HG03064 (cell line): ENCODE measurements around the gene CRYL1.
A peak's percentile ranks its signal among the peaks of the same experiment; 100 is the strongest.

ENCODE experiments used
- ATAC-seq: cut with Tn5 transposase; IDR thresholded peaks from one replicate; pipeline ENCODE4 v1.9.1; 2021; ENCODE audit warnings: low read depth; ENCODE audit not compliant: unreplicated experiment

CRYL1 gene

GRCh38 chr13:20497006-20497775 lies 28.5 kb downstream of the CRYL1 start:
- ATAC-seq, result no peak

DNA sequence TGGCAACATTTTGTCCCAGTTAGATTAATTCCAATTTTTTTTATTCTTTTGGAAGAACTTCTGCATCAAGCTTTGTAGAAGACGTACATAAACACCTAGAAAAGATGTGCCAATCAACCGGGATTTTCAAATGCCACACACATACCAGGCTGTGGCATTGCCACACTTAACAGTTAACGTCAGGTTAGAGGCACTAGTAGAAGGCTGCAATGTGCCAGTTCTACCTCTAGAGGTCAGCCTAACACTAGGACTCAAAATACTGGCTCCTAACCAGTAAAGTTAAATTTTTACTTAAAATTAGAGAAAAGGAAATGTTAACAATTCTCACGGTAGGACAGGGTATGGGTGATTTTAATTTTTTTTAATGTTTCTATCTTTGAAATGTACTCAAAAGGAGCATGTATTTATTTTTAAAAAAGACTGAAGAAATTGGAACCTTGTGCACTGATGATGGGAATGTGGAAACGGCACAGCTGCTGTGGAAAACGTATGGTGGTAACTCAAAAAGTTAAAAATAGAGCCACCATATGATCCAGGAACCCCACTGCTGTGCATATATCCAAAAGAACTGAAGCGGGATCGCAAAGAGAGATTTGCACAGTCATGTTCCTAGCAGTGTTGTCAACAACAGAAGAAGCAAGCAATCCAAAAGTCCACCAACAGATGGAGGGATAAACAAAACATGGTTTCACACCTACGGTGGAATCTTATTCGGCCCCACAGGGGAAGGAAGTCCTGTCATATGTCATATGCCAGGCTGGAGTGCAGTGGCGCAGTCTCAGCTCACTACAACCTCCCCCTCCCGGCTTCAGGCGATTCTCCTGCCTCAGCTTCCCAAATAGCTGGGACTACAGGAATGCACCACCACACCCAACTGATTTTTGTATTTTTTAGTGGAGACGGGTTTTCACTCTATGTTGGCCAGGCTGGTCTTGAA lies 30.3 kb downstream of the CRYL1 start:
- ATAC-seq, result no peak

DNA sequence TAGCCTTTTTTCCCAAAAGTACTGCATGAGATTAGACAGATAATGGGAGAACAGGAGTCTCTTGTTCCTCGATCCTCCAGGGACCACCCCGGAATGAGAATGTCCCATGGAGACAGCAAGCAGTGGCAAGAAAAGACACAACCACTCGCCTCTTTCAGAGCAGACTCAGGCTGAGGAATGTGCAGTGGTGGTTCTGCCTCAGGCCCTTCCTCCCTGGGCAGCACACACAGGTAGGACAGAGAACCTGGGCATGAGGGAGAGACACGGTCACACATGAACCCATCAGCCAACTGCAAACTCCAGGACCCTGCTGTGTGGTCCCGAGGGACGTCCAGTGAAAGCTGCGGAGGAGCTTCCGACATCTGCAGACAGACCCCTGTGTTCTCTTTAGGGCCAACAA lies 31.0 kb downstream of the CRYL1 start:
- ATAC-seq, result no peak

DNA sequence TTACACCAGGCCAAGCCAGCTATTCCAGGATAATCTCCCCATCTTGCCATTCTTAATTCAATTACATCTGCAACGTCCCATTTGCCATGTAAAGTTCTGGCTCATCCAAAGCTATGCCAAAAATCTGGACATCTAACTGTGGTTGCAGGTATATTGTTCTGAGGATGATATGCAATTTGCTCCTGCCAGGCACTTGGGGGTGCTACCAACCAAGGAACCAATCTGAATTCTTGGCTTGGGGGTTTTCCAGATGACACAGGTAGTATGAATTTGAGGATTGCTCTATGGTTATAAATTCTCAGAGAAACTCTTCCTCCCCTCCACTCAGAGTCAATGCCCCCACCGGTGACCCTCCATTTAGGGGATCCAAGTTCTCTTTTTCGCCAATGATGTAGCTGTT lies 33.0 kb downstream of the CRYL1 start:
- no peak for ATAC-seq

GRCh38 chr13:20491926-20492435 lies 33.7 kb downstream of the CRYL1 start:
- no peak for ATAC-seq

DNA sequence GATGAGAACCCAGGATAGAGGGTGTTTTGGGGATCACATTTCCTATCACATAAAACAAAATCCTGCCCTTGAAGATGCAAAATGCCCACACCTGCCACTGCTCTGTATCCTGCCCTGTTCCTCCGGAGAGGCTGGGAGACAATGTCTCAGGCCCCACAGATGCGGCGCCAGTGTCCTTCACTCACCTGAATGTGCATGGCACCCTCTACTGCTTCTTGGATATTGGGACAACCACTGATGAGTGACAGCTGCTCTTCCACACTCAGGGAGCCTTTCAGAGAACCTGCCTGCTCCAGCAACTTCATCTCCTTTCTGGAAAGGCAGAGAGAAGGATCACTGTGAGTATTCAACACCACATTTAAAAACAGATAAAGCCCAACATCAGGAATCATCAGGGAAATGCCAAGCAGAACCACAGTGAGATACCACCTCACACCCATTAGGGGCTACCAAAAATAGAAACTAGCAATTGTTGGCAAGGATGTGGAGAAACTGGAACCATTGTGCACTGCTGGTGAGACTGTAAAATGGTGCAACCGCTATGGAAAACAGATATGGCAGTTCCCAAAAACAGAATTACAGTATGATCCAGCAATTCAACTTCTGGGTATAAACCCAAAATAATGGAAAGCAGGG lies 36.4 kb downstream of the CRYL1 start:
- no peak for ATAC-seq

GRCh38 chr13:20487927-20488326 lies 37.7 kb downstream of the CRYL1 start:
- ATAC-seq, result no peak

DNA sequence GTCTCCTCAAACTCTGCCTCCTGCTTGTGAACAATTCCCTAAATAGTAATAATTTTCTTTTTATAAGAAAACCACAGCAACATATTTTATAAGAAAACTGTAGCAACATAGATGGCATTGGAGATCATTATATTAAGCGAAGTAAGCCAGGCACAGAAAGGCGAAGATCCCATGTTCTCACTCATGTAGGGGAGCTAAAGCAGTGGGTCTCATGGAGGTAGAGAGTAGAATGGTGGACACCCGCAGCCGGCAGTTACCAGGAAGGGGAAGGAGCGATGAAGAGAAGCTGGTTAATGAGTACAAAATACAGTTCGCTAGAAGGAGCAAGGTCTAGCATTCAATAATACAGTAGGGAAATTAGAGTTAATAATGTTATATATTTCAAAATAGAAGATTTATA lies 42.9 kb downstream of the CRYL1 start:
- no peak for ATAC-seq

DNA sequence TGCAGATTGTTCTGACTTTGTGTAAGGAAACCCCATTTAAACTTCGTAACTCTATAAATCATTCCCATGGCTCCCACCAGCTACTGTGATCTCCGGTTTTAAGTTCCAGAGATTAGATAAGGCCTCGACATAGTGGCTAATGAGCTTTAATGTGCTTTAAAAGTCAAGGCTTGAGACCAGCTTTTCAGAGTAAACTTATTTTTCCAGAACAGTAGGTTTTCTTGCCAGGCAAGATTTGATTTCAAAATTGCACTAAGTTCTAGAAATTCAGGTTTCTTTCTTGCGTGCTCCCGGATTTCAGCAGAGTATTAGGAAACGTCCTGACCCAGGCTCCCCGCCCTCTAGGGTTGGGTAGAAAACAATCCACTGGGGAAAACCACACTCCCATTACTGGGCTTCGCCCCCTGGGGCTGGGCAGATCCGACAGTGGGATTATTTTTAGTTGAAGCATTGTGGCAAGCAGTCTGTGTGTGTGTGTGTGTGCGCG lies 43.3 kb downstream of the CRYL1 start:
- ATAC-seq, result no peak

GRCh38 chr13:20477394-20477793 lies 48.3 kb downstream of the CRYL1 start:
- ATAC-seq, result no peak

- peak; percentile 93 for ATAC-seq
Measured at GRCh38 chr13:20475927-20476691, 49.5 kb downstream of the CRYL1 start.

DNA sequence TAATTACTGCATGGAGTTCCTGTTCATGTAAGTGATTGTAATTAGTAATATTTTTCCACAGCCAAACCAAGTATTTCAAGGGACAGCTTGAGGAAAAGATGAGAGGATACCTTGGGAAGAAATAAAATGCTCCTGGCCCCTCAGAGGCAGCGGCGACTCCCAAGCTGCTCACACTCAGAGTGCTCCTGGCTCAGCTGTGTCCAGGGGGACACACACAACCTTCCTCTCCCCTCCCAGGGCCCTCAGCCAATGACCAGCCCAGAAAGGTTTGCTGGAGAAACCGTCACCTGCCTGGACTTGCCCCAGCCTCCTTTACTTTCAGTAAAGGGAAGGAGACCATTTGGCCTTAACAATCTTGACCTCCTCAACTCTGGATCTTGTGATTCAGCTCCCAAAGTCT lies 51.1 kb downstream of the CRYL1 start:
- ATAC-seq, result no peak

- ATAC-seq, result no peak
Measured at GRCh38 chr13:20473888-20474287, 51.8 kb downstream of the CRYL1 start.

GRCh38 chr13:20473139-20473538 lies 52.5 kb downstream of the CRYL1 start:
- ATAC-seq, result no peak

DNA sequence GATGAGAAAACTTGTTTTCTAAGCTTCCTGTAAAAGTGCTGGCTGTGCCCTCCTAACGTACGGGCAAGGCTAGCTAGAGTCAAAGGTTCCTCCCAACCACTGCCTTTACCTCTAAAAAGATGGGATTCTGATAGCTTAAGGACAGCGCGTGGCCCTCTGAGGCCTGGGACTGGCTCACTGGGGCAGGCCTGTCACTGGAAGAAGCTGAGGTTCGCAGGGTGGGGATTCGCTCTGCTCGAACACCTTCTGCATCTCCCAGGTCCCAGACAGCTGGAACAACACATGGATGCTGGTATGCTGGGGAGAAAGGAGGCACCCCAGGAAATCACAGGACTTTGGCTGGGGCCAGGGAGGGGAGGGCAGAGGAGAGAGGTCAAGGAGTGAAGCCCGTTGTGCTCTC lies 53.1 kb downstream of the CRYL1 start:
- no peak for ATAC-seq

DNA sequence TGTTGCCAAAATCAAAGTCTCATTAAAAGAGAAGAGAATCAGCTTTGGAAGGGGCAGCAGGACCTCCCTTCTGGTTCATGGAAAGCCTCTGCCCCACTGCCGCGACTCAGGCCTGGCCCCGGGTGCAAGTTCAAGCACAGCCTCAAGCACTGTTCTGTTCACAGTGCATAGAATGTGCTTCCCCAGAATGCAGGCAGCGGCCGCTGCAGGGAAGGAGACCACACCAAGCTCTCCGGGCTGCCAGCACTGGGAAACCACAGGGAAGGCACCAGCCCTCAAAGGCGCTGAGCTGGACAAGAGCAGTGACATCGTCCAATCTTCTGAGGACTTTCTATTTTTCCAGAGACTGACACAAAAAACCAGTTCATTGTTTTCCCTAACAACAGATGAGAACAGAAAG lies 55.5 kb downstream of the CRYL1 start:
- no peak for ATAC-seq

DNA sequence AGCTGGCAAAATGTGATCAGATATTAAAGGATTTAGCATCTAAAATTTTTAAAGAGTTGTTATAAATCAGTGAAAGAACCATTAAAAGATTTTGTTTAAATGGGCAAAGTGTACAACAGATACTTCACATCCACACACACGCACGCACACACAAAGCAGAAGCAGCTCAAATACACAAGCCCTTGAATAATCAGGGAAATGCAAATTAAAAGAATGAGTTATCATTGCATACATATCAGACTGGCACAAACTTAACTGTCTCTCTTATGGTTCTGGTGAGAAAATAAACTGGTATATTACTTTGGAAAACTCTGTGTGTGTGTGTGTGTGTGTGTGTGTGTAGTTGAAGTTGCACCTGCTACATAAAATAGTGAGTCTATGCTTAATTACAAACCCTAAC lies 59.3 kb downstream of the CRYL1 start:
- no peak for ATAC-seq

DNA sequence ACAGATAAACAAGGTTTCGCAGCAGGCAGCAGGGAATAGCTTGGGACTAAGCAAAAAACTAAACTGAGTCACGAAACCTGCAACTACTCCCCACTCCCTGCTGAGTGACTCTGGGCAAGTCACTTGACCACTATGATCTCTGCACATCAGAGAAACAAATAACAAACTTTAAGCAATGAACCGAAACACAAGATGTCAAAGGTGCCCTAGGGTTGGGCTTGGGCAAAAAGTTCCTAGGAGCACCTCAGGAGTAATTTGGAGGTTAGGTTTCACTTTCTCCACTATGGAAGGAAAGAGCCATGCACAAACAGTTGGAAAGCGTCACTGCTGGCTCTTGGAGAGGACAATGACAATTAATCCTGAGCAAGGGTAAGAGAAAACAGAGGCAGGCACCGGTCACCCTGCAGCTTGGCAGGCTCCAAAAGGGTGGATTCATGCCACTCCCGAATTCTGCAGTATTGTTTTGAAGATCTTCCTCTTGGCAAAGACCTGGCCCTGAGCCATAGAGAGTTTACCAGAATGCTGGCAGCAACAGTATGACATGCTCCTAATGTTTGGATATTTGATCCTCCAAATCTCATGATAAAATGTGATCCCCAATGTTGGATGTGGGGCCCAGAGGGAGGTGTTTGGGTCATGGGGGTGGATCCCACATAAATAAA lies 60.3 kb downstream of the CRYL1 start:
- no peak for ATAC-seq

- no peak for ATAC-seq
Measured at GRCh38 chr13:20462921-20463320, 62.7 kb downstream of the CRYL1 start.

DNA sequence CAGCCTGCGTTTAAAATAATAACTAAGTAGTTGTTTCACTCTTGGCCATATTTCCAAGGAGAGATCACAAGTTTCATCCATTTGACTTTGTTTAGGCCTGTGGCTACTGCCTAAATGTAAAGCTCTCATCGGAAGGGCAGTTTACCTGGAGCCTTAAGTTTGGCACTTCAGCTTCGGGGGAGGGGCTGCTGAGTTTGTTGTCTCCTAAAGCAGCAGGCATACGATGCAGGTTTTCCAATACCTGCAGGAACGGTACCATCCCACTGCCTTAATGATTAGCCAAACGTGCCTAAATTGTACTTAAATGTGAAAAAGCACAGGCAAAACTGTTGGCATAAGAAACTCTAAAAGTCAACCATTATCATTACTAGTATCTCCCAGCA lies 63.1 kb downstream of the CRYL1 start:
- no peak for ATAC-seq
